OCI-LY1 (cell line): ENCODE data around the gene KDM4B.

Experiments used
- EZH2 ChIP-seq: fragments of 200-600 bp; sonication (generic), shearing (Covaris generic); IDR thresholded peaks from 2 replicates; pipeline ENCODE4 v1.8.0; 2017; ENCODE audit warnings: borderline replicate concordance, mixed run types, mild to moderate bottlenecking, antibody characterized with exemption, low read length, moderate library complexity, mixed read lengths
- TF ChIP-seq, protein P1 (sequence below): fragments of 200-600 bp; sonication (generic), shearing (Covaris generic); IDR thresholded peaks from 2 replicates; pipeline ENCODE4 v1.5.1; 2017; ENCODE audit warnings: mild to moderate bottlenecking, antibody characterized with exemption, low read length, moderate library complexity, mixed read lengths

DNA sequence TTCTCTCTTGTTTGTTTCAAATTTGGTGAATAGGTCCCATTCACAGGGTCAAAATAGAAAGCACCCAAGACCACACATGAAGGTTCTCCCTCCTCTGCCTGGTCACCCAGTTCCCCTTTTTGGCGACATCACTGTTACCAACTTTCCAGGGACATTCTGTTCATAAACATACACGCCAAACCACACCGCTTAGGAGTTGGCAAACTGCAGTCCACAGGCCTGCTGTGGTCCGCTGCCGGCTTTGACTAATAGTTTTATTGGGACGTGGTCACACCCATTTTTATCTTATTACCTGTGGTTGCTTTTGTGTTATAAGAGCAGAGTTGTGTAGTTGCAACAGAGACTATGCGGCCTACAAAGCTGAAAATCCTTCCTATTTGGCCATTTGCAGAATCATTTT, 35.4 kb upstream of the KDM4B start:
- TF ChIP-seq, protein P1, sequence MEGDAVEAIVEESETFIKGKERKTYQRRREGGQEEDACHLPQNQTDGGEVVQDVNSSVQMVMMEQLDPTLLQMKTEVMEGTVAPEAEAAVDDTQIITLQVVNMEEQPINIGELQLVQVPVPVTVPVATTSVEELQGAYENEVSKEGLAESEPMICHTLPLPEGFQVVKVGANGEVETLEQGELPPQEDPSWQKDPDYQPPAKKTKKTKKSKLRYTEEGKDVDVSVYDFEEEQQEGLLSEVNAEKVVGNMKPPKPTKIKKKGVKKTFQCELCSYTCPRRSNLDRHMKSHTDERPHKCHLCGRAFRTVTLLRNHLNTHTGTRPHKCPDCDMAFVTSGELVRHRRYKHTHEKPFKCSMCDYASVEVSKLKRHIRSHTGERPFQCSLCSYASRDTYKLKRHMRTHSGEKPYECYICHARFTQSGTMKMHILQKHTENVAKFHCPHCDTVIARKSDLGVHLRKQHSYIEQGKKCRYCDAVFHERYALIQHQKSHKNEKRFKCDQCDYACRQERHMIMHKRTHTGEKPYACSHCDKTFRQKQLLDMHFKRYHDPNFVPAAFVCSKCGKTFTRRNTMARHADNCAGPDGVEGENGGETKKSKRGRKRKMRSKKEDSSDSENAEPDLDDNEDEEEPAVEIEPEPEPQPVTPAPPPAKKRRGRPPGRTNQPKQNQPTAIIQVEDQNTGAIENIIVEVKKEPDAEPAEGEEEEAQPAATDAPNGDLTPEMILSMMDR = no peak
- no peak for TF ChIP-seq EZH2
